Spleen (tissue), 7 donors: ENCODE measurements around the gene CLIC6.

Source experiments
- CTCF ChIP-seq, 11 experiments: fragments of 200-600 bp in 7 of 11; fragments of 450-650 bp in 4 of 11; sonication (generic) in 4 of 11; IDR thresholded peaks in 8 of 11; conservative IDR thresholded peaks in 3 of 11; 1 replicate in 7 of 11; 2 replicates in 4 of 11; pipeline versions ENCODE4 v1.4.0 to v1.8.0; 2016 to 2021; ENCODE audit warnings: antibody characterized with exemption in 11 of 11, inconsistent platforms in 4 of 11, mild to moderate bottlenecking in 1 of 11
- POLR2A ChIP-seq, 3 donors: fragments of 450-650 bp; IDR thresholded peaks; one replicate each; pipeline ENCODE4 v1.5.1; 2017; ENCODE audit warnings: antibody characterized with exemption in 3 of 3, mild to moderate bottlenecking in 1 of 3
- POLR2AphosphoS5 ChIP-seq, 3 donors: sonication (generic); formaldehyde crosslinking; IDR thresholded peaks; one replicate each; pipeline ENCODE4 v1.5.1; 2017; ENCODE audit warnings: antibody characterized with exemption in 3 of 3
- donor health status: DM: no; HTN: no; CAD: no; lungs with moderate emphysema.
- donor health status: DM: no; HTN: no; CAD: no.
- donor health status: DM: no; HTN: no; CAD: no.

- TF ChIP-seq CTCF (IDR thresholded peaks at IDR 0.05 in 8 of 11, conservative IDR thresholded peaks at IDR 0.05 in 3 of 11) = no peak
- no peak for TF ChIP-seq POLR2A (IDR thresholded peaks at IDR 0.05)
- TF ChIP-seq POLR2AphosphoS5 (IDR thresholded peaks at IDR 0.05) = no peak
Observed at GRCh38 chr21:34728479-34728878, 59.7 kb downstream of the CLIC6 start.
